Activated naive CD4-positive, alpha-beta T cell treated with anti-CD3 and anti-CD28 coated beads, Interleukin-2, amount 10 ng/mL, durations not matched to agents 5 hours and 36 hours (primary cell): ENCODE measurements around the gene RHOBTB1. TPM values are rescaled to one million over a fixed set of nuclear protein-coding genes. Genes with fewer than 3 reads are reported as not detected.

ENCODE experiments used
- total RNA-seq, 2 experiments: library from RNA; stranded (reverse); gene quantifications; one replicate each; pipeline ENCODE4 v1.2.3, GENCODE V29; 2021

Gene RHOBTB1, protein sequence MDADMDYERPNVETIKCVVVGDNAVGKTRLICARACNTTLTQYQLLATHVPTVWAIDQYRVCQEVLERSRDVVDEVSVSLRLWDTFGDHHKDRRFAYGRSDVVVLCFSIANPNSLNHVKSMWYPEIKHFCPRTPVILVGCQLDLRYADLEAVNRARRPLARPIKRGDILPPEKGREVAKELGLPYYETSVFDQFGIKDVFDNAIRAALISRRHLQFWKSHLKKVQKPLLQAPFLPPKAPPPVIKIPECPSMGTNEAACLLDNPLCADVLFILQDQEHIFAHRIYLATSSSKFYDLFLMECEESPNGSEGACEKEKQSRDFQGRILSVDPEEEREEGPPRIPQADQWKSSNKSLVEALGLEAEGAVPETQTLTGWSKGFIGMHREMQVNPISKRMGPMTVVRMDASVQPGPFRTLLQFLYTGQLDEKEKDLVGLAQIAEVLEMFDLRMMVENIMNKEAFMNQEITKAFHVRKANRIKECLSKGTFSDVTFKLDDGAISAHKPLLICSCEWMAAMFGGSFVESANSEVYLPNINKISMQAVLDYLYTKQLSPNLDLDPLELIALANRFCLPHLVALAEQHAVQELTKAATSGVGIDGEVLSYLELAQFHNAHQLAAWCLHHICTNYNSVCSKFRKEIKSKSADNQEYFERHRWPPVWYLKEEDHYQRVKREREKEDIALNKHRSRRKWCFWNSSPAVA
- under 1 TPM in 1 of 2 experiments, not detected in 1; 0.05 TPM for total RNA-seq

DNA sequence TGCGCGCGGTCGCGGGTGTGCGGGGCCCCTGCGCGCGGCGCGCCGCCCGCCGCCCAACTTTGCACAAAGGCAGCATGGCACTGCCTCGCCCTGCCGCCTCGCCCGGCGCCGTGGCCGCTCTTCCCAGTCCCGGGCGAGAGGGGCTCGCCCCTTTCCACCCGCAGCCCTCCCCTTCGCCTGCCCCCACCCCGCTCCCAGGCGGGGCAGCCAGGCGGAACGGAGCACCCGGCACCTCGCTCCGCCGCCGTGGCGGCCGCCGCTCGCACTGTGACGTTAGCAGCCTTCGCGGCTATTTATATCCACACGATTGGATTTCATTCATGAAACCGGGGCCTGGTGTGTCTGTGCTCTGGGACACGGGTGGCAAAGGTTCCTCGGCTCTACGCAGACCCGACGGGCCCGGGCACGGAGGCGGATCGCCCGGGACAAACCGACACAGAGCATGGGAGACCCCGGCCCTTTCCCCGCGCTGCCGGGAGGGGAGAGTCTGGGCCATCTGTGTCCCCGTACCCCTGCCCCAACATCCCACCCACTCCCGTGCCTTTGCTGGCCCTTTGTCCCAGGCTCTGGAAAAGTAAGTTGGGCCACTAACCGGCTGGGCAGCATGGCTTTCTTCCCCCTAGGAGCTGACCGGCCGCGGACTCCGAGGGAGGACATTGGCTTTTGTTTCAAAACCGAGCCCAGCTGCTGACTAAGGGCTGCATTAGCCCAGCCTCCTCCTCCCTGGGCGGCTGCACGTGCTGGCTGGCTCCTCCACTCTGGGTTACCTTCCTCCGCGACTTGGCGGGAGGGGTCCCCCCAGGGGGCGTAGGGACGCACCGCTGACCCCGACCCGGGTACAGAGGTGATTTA lies at the start of gene RHOBTB1:
Gene RHOBTB1 (minus strand): TSS at position 128 of the 852 bp plus-strand sequence. CDS start 32,643 bp downstream, outside the sequence.

Other genes starting within 250 kb of the RHOBTB1 start
- 10 to 100 TPM; 90.5 to 99.7 TPM for gene CDK1, start 165.7 kb downstream of the RHOBTB1 start, total RNA-seq